Right lobe of liver (tissue), 4 donors: ENCODE measurements around the gene ERC2.
A peak's percentile ranks its signal among the peaks of the same experiment; 100 is the strongest.

Experiments
- CTCF ChIP-seq, 4 donors: fragments of 200-600 bp in 3 of 4; fragments of 450-650 bp in 1 of 4; IDR thresholded peaks; one replicate each; pipeline versions ENCODE4 v1.5.1 to v1.8.0; 2016 to 2022; ENCODE audit warnings: antibody characterized with exemption in 4 of 4, mild to moderate bottlenecking in 2 of 4
- POLR2A ChIP-seq: fragments of 450-650 bp; IDR thresholded peaks from one replicate; pipeline ENCODE4 v1.6.1; 2017; ENCODE audit warnings: antibody characterized with exemption, mild to moderate bottlenecking
- donor health status: DM: no; HTN: no; CAD: no.
- donor health status: DM: no; HTN: no; CAD: no.
- donor health status: DM: no; HTN: yes; CAD: no.

DNA sequence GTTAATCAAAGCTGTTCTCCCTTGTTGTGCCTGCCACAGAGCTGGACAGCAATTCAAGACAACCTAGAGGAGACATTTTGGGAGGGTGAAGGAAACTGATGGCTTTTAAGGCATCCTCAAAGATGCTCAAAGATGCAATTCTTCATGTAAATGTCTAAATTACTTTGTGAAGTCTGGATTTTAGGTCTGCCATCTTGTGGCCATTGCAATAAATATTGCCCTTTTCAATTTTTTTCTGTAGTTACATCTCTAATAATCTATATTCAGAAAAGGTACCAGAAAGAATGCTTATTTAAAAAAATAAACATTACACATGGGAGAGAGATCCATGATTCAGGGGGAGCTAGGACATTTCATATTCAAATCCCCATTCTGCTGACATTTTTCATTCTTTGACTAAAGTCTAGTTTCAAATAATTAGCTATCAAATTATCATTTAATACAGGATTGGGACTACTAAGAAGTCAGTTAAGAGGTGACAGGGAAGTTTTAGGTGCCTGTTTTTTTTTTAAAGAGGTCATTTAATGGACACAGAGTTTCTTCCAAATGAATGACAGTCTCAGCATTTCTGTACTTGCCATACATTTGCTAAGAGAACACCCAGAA is 721.4 kb downstream of the ERC2 start:
- TF ChIP-seq POLR2A: no peak
- TF ChIP-seq CTCF (IDR thresholded peaks at IDR 0.05): peak; percentile 38 to 52 (median 48)
